ENCODE measurements around the gene SPATA3. TPM values are rescaled to one million over a fixed set of nuclear protein-coding genes. Genes with fewer than 3 reads are reported as not detected.

The SPATA3 gene
- total RNA-seq, 1 donor from 2014 or later = not detected

- Histone ChIP-seq H3K27me3 (ENCODE audit: control insufficient read depth, insufficient read depth, low read length) (peaks cover 2% of the 10 kb centered on the region), H3K4me3 (ENCODE audit: low read depth, low read length) (no peak overlapping the region), H3K36me3 (ENCODE audit: control insufficient read depth, insufficient read depth, low read length) (no peaks in the 10 kb centered on the region)
- no peak for FAIRE-seq
- no peak for TF ChIP-seq CTCF (IDR thresholded peaks at IDR 0.05; ENCODE audit: insufficient read depth, low read length, severe bottlenecking)
- no peak for DNase-seq (ENCODE audit: low read depth)
These were observed 33.0 kb downstream of the SPATA3 start for GRCh38 chr2:231028889-231029288.

- TF ChIP-seq CTCF (IDR thresholded peaks at IDR 0.05; ENCODE audit: insufficient read depth, low read length, severe bottlenecking) = no peak
- DNase-seq (ENCODE audit: low read depth) (no peak), FAIRE-seq (no peak)
- H3K36me3 ChIP-seq (ENCODE audit: control insufficient read depth, insufficient read depth, low read length) = no peaks in the 10 kb centered on the region
- H3K4me3 ChIP-seq (ENCODE audit: low read depth, low read length) = no peak overlapping the region
- H3K27me3 ChIP-seq (ENCODE audit: control insufficient read depth, insufficient read depth, low read length) = peaks cover 2% of the 10 kb centered on the region
These were observed 33.6 kb downstream of the SPATA3 start for GRCh38 chr2:231029563-231029962.

GRCh38 chr2:231030725-231031124 is 34.8 kb downstream of the SPATA3 start:
- FAIRE-seq (no peak), DNase-seq (ENCODE audit: low read depth) (no peak)
- no peak for TF ChIP-seq CTCF (IDR thresholded peaks at IDR 0.05; ENCODE audit: insufficient read depth, low read length, severe bottlenecking)
- Histone ChIP-seq H3K36me3 (ENCODE audit: control insufficient read depth, insufficient read depth, low read length) (no peaks in the 10 kb centered on the region), H3K27me3 (ENCODE audit: control insufficient read depth, insufficient read depth, low read length) (peaks cover 2% of the 10 kb centered on the region), H3K4me3 (ENCODE audit: low read depth, low read length) (no peak overlapping the region)

DNA sequence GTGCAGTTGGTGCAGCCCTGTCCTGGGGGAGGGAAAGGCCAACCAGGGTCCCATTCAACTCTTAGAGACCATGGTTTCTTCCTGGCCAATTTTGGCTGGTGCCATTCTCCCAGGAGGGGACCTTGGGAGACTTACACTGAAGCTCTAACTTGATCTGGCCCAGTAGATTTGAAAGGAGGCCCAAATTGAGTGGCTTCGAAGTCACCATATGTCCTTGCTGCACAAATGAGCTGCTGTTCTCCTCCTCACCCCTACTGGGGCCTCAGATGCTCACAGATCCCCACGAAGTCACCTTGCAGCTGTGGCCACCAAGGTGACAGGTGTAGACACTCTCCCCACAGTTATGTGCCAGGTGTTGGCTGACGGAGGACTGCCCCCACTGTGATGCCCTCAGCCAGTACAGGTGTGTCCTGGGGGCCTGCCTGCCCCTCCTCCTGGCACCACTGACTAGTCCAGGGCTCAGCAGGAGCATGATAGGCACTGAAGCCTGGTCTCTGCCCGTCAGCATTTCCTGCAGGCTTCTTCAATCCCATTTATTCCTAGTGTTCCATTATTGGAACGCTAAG is 36.7 kb downstream of the SPATA3 start:
- TF ChIP-seq CTCF (IDR thresholded peaks at IDR 0.05; ENCODE audit: insufficient read depth, low read length, severe bottlenecking) = no peak
- FAIRE-seq (no peak), DNase-seq (ENCODE audit: low read depth) (no peak)
- H3K27me3 ChIP-seq (ENCODE audit: control insufficient read depth, insufficient read depth, low read length) = peaks cover 9% of the 10 kb centered on the region
- no peaks in the 10 kb centered on the region for H3K36me3 ChIP-seq (ENCODE audit: control insufficient read depth, insufficient read depth, low read length)
- H3K4me3 ChIP-seq (ENCODE audit: low read depth, low read length) = no peak overlapping the region

GRCh38 chr2:231033147-231034132 is 37.5 kb downstream of the SPATA3 start:
- no peak for DNase-seq (ENCODE audit: low read depth)
- no peaks in the 10 kb centered on the region for H3K36me3 ChIP-seq (ENCODE audit: control insufficient read depth, insufficient read depth, low read length)
- no peak overlapping the region for H3K4me3 ChIP-seq (ENCODE audit: low read depth, low read length)
- no peak for TF ChIP-seq CTCF (IDR thresholded peaks at IDR 0.05; ENCODE audit: insufficient read depth, low read length, severe bottlenecking)
- peaks cover 11% of the 10 kb centered on the region for H3K27me3 ChIP-seq (ENCODE audit: control insufficient read depth, insufficient read depth, low read length)
- no peak for FAIRE-seq

Measured in bronchial epithelial cell (primary cell).